Stimulated activated CD4-positive, alpha-beta T cell treated with anti-CD3 and anti-CD28 coated beads, TNF-alpha, amount 100 ng/mL, for 1 hour (primary cell): Measurements from ENCODE around the gene ADCY5.

Experiments
- DNase-seq, 3 donors: peaks; one replicate each; pipeline ENCODE4 v3.0.0-alpha.2; 2020; ENCODE audit warnings: low read depth in 3 of 3, low spot score in 1 of 3

ADCY5 gene

DNA sequence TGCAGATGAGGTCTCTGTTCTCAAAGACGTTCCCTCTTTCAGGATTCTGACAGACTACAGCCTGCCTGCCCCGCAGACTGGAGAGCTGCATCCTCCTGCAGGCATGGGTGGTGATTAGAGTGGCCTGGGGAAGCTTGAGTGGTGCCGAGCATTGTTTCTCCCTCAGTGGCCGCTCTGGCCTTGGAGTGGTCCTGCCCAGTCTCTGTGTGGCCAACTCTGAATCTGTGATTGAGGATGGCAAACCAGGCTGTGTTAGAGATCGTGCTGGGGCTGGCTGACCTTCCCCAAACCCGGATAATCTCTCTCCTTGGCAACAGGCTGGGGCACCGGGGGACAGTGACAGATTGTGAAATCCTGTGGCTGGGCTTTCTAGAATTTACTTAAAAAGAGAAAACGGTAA is 11.0 kb upstream of the ADCY5 start:
- DNase-seq: no peak

DNA sequence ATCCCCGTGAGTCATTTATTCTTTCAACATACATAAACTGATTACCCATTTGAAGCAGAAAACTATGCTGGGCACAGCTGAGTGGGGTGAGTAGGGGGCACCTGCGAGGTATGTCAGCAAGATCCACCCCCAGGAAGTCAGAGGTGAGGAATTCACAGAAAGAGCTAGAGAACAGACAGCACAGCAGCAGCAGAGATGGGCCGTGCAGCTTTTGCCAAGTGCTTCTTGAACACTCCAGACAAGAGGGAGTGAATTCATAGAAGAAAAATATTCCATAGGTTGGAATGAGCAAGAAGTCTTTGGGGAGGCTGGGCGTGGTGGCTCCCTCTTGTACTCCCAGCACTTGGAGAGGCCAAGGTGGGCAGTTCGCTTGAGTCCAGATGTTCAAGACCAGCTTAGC is 9.4 kb upstream of the ADCY5 start:
- DNase-seq: no peak

DNA sequence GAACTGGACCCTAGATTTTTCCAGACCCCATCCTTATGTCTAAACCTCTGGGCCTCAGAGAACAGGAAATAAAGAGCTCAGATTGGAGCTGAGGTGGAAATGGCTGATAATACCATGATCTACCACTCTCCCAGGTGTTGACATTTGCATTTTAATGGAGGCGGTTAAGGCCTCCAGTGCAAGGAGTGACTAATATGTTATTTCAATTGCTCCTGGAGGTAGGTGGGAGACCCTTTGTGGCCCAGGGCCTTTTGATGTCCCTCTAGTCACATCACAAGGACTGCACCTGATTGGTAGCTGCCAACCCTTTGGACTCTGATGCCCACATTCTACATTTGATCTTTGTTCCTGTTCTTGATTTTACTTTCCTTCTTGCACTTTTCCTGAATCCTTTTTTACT is 9.0 kb upstream of the ADCY5 start:
- no peak for DNase-seq

DNA sequence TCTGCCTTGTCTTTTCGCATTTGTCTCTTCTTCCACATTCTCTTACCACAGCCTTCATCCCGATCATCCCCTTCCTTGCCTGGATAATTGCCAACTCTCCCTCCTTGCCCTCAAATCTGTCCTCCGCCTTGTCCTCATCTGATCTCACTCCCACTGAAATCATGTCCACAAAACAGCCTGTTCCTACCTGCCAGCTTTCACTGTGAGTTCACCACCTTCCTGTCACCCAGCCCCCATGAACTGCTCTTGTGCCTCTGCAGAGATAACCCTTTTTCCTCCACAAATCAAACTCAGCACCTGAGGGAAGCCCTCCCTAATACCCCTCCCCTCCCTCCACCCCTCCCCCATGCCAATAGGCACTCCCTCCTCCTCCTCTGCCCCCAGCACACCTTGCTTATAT is 4.8 kb upstream of the ADCY5 start:
- no peak for DNase-seq

DNA sequence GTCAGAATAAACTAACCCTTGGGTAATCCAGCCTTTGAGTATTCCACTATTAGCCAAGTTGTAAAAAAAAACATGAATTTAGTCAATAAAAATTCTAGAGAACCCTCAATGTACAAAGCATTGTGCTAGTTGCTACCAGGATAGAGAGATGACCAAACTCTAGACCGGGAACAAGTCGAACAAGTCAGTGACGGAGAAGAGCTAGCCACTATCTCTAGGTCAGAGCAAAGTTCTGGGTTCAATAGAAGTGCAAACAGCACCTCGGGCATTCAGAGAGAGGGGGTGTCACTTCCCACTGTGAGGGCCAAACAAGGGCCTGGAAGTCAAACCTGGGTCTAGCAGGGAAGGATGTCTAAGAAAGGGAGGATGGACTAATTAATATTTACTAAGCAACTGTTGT is 2.3 kb upstream of the ADCY5 start:
- DNase-seq: no peak

DNA sequence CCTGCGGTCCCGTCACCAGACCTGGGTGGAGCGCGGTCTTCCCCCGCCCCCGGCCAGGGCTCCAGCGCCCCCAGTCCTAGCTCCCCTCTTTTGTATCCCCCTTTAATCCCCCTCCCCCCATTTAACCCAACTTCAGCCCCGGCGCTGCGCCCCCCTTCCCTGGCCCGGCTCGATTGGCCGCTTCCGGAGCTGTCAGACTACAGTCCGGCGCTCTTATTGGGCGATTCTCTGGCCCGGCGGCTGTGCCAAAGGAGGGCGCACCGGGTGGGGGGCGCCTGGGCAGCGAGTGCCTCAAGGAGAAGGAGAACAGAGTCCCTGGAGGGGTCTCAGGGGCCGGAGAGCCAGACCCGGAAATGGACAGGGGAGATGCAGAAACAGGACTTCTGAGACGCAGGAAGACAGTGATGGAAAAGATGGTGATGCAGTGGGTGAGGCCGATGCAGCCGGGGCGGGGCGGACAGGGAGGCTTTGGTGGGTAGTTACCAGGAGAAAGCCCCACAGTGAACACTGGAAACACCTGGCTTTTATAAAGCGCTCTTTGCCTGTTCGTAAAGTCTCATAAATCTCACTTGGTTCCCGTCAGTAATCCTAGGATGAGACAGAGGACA is 1.2 kb upstream of the ADCY5 start:
- DNase-seq: no peak

DNA sequence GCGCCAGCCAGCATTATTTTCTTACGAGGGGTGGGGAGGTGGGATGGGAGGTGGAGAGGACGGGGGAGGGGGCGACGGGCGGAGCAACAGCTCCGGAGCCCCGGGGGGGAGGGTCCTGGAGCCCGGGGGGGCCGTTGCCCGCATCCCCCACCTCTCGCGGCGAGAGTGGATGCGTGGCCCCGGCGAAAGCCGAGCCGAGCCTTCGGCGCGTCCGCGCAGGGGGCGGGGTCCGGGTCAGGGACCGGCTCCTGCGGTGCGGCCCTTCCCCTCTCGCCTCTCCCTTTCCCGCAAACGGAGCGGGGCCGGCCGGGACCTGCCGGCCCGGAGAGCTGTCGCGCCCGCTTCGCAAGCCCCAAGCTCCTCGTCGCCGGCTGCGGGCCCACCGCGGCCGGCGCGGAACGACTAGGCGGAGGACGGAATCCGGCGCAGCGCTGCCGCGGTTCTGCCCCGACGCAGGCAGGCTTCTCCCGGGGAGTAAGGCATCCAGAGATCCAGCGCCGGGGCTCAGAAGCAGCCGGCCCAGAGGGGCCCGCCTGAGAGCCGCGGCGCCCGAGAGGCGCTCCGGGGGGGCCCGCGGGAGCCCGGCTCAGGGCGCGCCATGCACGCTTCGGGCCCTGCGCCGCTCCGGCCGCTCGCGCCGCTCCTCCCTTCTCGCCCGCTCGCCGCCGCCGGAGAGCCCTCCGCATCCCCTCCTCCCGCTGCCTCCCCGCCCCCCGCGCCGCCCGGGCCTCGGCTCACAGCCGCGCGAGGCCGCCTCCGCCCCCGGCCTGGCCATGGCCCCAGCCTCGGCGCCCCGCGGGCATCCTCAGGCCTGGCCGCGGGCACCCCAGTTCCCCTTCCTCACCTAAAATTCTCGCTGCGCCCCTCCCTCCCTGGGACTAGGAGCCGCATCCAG is 459 bp upstream of the ADCY5 start:
- no peak for DNase-seq

DNA sequence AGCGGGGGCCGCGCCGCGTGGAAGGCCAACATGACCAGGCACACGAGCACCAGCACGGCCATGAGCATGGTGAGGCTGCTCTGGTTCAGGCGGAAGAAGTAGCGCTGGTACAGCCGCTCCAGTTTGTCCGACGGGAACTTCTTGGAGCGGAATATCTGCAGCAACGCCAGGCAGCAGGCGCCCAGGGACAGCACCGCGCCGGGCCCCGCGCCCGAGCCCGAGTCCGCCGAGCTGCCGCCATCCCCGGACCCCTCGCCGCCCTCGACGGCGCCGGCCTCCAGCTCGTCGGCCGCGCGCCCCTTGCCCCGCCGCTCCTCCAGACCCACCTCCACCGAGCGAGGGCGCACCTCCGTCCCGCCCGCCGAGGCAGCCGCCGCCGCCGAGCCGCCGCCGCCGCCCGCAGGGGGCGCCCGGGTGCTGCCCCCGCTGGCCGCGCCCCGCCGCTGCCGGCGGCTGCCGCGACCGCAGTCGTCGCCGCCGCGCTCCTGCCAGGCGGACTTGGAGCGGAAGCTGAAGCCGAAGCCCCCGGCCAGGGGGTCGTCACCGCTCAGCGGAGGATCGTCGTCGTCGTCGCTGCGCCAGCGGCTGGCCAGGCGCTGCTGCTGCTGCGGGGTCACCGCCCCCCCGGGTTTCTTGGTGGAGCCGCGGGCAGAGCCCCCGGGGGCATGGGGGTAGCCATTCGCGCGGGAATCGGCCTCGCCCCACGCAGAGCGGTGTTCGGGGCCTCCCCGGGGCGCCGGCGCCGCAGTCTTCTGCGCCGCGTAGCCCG is 957 bp downstream of the ADCY5 start:
- DNase-seq: peak in 1 of 3 donors; percentile 29

DNA sequence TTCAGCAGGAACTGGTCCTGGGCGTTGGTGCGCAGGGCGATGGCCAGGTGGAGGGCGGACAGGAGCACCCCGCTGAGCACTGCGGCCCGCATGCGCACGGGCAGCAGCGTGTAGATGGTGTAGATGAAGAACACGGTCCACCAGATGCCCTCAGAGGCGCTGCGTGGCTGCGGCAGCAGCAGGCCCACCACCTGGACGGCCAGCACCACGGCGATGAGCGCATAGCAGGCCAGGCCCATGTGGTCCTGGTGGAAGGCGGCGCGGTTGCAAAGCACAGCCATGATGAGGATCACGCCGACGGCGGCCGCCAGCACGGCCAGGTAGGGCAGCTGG is 1.5 kb downstream of the ADCY5 start:
- DNase-seq: no peak

DNA sequence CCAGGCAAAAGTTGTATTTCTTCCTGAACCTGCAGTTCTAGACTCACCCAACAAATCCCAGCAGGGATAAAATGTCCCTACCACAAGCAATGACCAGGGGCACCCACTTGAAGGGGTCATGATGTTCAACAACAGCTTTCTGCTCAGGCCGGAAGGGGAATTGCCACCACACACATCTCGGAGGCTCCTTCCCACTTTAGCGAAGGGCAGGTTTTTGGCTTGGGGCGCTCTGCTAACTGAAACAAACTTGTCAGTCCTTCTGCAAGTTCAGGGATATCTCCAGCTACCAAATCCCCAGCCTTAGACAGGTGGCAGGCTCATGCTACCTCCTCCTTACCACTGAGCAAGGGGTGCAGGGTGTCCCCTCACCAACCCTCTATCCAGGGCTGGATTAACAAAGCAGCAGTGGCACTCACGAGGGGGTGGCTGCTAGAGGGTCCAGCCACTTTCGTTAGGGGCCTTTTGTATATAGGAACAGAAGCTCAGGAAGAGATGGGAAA is 2.2 kb downstream of the ADCY5 start:
- DNase-seq: no peak

DNA sequence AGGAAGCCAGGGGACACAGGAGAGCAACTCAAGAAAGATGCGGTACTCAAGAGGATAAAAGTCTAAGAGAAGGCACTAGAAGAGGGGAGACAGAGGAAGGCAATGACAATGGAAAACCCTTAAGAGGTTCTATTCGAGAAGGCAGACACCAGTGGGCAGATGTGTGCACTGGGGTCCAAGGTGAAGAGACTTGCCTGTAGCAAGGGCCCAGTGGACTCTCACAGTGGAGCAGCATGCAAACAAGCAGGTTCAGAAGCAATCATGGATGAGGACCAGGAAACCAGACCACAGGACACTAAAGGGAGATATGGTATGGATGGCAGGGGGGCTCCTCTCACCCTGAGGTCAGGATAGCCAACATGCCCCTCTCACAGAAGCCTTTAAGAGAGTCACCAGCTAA is 2.7 kb downstream of the ADCY5 start:
- no peak for DNase-seq

DNA sequence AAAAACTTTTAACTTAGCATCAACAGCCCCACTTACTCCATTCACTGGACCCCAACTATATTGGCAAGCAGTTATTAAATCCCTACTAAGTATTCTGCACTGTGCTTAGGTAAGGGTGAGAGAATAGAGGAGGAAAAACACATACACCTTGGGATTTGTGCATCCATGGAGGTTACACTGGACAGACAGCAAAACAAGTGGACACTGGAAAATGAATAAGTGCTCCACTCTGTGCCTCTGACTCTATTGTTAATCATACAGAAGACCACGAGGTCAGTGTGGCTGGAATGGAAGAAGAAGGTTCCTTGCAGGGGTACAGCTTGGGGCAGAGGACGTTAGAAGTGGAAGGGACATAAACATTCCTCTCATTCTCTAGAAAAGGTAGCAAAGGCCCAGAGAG is 3.2 kb downstream of the ADCY5 start:
- no peak for DNase-seq

DNA sequence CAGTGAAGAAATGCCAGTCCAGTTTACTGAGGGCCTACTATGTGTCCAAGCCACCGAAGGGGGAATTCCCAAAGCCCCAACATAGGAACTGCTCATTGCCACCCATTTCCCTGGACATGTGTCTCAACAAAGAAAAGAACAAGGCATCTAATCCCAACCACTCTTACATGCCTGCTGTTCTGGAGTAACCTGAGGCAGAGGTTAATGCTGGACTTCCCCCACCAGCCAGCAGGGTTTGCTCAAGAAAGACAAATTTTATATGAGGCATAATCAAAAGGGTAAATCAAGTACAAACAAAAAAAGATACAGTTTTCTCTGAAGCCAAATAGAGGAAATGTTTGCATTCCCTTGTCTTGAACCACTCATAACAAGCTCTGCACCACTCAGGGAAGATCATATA is 4.1 kb downstream of the ADCY5 start:
- no peak for DNase-seq

DNA sequence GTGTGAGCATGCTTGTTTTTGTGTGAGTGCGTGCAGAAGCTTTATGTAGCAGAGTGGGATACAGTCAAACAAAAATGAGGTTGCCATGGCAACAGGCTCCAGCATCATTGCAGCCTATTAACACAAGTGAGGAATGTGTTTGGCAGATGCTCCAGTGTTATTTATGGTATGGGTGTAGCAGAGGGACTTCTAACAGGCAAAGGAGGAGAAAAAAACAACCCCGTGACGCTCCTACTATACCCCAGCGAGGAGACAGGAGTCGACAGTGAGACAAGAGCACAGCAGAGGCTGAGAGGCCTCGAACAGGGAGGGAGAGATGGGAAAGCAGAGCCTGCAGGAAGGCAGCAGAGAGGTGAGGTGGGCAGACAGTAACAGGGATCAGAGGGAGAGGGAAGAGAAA is 4.9 kb downstream of the ADCY5 start:
- DNase-seq: no peak

DNA sequence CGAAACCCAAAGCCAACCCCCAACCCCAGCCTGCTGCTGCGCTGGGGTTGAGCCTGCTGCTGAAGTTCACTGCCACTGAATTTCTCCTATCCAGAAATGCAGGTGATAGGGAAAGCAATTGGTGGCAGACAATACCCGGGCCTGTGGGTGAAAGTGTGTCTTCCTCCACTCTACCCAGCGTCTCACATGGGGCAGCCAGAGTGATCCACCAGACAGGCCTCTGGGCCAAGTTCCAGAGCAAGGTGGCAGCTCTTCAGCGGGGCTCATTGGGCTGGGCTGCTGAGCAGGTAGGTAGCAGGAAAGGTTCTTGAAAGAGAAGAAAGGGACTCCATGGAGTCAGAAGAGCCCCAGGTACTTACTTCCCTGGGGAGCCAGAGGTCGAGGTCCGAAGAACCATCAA is 6.0 kb downstream of the ADCY5 start:
- no peak for DNase-seq

DNA sequence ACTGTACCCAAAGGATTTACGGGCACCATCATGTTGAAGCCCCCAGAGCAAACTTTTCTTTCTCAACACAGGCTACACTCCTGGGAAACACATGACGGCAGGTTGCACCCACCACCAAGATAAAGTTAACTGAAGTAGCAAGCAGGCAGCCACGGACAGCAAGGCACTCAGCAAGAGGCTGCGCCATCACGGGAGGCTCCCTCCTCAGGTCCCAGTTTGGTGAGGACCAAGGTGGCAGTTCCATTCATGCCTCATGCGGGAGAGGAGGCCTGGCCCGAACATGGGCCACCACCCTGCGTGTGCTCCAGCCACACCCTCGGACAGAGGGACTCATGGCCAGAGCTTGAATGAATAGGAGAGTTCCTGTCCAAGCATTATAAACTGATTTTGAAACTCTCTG is 6.8 kb downstream of the ADCY5 start:
- no peak for DNase-seq

DNA sequence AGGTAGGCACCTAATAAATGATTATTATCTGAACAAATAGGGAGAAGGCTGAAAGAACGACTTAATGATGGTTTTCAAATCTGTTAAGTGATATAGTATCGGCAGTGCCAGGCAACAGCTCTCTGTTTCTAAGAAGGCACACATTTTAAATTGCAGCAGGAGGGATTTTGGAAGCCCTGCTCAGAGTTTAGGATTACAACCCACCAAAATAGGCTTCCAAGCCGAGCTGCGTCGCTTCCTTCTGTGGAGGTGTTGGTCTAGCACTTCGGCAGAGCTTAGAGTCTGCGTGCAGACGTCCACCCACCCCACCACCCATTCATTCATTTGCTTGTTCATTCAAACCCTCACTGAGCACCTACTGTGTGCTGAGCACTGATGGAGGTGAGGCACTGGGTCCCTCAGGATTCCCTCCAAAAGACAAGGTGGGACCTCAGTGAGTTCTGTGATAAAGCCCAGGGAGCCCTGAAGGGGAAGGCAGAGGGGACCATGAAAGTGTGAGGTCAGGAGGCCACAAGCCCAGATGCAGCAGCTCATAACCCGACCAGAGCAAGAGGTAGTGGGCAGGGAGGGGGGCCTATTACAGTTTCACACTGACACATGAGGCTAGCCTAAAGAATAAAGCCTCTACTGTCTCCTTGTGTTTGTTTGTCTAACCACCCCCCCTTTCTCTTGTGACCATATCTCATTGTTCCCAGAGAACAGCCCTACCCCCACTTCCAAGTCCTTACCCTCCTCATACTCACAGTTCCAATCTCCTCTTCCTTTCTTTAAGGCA is 8.9 kb downstream of the ADCY5 start:
- no peak for DNase-seq

DNA sequence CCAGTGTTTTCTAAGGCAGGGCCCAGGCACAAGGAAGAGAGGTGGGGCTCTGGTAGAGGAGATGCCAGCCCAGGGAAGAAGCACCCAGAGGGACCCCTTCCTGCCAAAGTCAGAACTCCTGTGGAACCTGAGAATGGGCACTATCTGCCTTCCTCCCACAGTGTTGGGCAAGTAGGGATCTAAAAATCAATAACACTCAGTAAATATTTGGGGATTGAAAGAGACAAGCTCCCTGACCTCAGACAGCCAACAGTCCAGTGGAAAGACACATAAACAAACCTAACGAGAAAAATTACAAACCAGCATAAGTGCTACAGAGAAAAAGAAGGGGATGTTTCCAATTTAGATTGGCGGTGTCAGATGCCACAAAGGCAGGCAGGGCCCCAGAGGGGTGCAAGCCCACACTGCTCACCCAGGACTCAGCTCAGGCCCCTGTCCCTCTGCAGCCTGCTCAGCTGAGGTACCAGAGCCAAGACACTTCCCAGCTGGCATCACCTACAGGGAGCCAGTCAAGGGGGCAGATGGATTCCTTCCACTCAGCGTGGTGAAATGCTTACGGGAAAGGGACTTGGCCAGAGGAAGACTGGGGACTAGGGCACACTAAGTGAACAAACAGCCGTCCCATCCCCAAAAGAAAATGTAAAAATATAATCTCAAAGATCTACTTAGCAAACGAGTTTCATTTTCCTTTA is 15.9 kb downstream of the ADCY5 start:
- DNase-seq: no peak

DNA sequence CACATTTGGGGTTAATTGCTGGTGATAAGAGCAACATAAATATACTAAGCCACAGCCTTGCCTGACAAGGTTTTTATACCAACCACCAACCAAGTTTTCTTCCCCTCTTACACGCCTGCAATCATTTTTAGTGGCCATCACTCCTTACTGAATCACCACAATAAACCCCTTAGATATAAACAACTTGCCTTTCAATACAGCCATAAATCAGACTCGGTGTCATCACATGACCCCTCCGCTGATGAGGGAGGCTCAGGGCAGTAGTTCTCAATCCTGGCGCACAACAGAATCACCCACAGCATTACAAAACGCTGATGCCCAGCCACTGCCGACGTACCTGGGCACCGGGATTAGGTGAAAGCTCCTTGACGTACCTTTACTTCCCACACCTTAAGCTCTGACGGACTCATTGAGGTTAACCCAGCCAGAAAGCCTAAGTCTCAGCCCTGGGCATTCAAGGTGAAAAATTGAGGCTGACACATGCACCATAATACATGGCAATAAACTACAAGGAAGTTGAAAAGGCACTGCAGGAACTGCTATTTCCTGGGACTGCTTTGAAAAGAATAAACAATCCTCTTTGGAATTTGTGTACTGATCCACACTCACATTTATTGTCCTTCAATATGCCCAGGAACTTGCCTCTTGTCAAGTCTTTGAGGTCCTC is 17.1 kb downstream of the ADCY5 start:
- no peak for DNase-seq

DNA sequence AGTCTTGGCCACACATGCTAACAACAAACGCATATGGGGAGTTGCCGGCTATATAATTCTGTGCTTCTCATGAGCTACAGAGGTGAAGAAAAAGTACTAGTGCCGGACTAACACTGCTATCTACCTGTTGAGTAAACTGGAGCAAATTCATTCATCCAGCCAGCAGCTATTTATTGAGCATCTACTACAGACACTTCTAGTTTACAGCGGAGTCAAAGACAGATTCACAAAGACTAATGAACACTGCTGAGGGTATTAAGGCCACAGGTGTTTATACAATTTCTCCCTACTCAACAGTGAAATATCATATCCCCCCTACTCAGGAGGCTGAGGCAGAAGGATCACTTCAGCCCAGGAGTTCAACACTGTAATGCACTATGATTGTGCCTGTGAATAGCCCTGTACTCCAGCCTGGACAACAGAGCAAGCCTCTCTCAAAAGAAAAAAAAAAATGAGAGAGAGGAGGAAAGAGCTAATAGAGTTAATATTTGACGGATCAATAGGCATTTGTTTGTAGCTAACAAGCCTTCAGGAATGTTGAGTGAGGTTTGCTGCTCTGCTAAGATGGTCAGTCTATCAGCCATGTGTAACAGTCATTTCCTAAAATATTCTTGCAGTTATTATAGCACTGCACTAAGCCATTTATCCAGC is 17.8 kb downstream of the ADCY5 start:
- DNase-seq: no peak
